ENCODE measurements around the gene DNAH1.

Gene DNAH1

GRCh38 chr3:52343946-52344600, 28.0 kb downstream of the DNAH1 start:
- DNase-seq = no peak

GRCh38 chr3:52345521-52346109, 29.5 kb downstream of the DNAH1 start:
- DNase-seq = no peak

DNA sequence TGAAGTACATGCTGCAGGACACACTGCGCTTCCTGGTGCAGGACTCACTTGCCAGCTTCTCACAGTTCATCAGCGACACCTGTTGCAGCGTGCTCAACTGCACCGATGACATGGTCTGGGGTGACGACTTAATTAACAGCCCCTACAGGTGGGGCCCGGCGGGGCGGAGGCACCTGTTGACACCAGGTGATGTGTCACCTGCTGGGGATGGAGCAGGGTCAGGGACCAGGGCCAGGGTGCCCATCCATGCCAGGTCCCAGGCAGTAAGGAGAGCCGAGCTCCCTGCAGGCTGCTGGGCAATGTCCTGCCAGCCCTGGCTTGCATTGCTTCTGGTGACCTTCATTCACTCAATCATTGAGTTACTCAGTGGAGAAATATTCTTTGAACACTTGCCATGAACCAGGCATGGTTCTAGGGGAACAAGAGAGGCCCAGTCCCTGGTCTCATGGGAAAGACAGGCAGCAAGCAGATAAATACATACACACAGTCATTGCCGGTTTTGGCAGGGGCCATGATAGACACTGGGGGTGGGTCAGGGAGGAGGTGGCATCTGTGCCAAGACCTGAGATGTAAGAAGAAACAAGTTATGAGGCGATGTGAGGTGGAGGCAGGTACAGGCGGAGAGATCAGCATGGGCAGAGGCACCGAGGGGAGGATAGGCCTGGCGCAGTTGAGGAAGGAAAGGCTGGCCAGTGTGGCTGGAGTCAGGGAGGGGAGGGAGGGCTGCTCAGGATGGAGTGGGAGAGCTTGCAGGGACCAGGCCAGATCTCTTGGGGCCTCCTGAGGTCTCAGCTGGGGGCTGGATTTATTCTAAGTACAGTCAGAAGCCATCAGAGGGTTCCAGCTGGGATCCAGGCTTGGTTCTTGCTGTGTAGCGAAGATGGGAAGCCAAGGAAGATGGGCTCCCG, 30.8 kb downstream of the DNAH1 start:
- DNase-seq = no peak

- no peak for DNase-seq
Measured at GRCh38 chr3:52347716-52348635, 31.9 kb downstream of the DNAH1 start.

GRCh38 chr3:52349131-52349530, 33.0 kb downstream of the DNAH1 start:
- no peak for DNase-seq

- no peak for DNase-seq
Measured at GRCh38 chr3:52349611-52350395, 33.7 kb downstream of the DNAH1 start.

DNA sequence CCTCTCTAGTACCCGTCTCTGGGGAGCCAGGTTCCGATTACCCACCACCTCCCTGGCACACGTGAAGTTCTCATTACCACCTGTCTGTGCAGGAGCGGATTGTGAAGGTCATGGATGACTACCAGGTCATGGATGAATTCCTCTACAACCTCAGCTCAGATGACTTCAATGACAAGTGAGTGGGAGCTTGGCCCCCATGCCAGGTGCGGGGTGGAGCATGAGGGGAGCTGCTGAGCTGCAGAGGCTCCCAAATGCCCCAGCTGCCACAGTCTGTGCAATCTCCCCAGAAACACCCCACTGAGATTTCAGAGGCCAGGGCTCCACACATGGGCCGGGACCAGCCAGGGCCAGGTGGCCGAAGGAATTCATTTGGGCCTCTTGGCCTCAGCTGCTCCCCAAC, 34.3 kb downstream of the DNAH1 start:
- no peak for DNase-seq

GRCh38 chr3:52350981-52351761, 35.1 kb downstream of the DNAH1 start:
- no peak for DNase-seq

GRCh38 chr3:52351762-52352368, 35.7 kb downstream of the DNAH1 start:
- DNase-seq = no peak

DNA sequence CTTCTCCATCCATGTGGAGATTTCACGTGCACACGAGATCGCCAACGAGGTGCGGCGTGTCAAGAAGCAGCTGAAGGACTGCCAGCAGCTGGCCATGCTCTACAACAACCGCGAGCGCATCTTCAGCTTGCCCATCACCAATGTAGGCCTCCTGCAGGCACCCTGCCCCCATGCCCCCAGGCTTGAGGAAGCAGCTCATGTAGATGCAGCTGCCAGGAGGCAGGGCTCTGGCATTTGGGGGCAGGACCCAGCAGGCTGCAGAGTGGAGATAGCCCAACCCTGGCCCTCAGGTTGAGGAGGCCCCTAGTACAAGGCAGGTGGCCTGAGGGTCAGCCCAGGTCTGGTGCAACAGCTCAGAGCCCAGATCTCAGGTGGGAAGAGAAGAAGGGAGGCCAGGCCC, 36.4 kb downstream of the DNAH1 start:
- no peak for DNase-seq

GRCh38 chr3:52353291-52353855, 37.3 kb downstream of the DNAH1 start:
- DNase-seq = no peak

GRCh38 chr3:52354676-52355075, 38.6 kb downstream of the DNAH1 start:
- DNase-seq = no peak

DNA sequence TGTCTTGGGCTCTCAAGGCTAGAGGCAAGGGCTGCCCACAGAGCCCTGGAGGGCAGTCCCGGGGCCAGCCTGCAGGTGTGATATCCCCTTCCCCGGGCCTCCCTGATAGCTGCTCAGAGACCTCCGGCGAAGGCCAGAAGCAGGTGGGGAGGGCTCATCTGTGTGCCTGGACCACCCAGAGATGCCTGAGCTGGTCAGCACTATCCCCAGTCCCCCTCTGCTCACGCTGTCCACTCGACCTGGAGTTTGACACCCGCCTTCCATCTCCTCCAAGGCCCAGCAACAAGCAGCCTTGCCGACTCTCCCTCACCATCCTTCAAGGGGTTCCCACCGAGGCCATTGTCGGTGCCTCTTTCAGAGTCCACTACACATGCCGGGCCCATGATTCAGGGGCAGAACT, 39.4 kb downstream of the DNAH1 start:
- no peak for DNase-seq

- no peak for DNase-seq
Measured at GRCh38 chr3:52356126-52356525, 40.0 kb downstream of the DNAH1 start.

DNA sequence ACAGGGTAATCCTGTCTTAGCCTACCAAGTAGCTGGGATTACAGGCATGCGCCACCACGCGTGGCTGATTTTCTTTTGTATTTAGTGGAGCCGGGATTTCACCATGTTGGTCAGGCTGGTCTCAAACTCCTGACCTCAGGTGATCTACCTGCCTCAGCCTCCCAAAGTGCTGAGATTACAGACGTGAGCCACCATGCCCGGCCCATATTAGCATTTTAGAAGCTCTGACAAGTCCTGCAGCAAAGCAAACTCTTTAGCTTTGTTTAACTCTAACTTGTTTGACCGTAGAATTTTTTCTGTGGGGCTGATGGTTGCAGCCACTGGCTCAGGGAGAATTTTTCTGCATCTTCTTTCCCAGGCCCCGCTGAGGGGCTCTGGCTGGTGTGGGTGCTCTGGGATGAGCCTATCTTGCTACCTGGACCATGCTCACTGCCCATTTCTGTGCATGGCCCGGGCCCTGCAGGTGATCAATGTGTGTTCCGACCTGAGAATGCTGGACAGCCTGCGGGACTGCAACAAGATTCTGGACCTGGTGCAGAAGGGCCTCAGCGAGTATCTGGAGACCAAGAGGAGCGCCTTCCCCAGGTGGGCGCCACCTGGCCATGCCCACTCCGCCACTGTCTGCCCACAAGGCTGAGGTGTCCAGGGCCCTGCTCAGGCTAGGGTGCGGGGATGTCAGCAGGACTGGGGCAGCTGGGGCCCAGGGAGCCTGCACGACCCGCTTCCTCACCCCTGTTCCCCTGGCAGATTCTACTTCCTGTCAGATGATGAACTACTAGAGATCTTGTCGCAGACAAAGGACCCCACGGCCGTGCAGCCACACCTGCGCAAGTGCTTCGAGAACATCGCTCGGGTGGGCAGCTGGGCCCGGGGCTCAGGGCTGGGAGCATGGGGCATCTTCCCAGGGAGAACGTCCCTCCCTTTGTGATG, 41.3 kb downstream of the DNAH1 start:
- no peak for DNase-seq

DNA sequence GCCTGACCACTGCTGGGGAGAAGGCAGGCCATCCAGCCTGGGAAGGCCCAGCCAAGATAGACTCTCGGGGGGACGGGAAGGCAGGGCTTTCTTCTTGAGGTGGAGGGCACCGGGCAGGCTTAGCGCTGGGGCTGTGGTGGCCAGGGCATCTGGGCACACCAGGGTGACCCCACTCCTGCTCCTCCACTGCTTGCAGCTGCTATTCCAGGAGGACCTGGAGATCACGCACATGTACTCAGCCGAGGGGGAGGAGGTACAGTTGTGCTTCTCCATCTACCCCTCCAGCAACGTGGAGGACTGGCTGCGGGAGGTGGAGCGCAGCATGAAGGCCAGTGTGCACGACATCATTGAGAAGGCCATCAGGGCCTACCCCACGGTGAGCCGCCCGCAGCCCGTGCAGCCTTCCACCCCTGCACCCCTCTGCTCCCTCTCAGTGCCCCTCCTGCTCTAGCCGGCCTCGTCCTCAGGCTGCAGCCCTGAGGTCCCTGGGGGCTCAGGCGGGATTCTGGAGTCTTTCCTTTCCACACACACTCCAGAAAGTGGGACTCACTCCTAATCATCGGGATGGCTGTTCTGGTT, 42.3 kb downstream of the DNAH1 start:
- no peak for DNase-seq

- no peak for DNase-seq
Measured at GRCh38 chr3:52359116-52359855, 43.2 kb downstream of the DNAH1 start.

DNA sequence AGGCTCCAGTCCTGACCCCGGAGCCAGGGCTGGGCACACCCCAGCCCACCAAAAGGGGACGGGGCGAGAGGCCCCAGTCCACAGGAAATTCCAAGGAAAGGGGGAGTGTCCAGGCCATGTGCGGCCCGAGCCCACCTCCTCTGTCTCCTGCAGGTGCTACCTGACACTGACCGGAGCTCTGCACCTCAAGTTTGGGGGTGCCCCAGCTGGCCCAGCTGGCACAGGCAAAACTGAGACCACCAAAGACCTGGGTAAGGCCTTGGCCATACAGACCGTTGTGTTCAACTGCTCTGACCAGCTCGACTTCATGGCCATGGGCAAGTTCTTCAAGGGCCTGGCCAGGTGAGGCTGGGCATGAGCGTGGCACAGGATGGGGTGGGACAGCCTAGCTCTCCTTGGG, 44.9 kb downstream of the DNAH1 start:
- DNase-seq = no peak
